ENCODE measurements around the gene PAX9.

GRCh38 chr14:36718216-36718615, 56.6 kb downstream of the PAX9 start:
- TF ChIP-seq CTCF (IDR thresholded peaks at IDR 0.05; ENCODE audit: poor library complexity, severe bottlenecking) (no peak), RAD21 (conservative IDR thresholded peaks at IDR 0.05) (no peak), EZH2 (IDR thresholded peaks at IDR 0.05; ENCODE audit: borderline replicate concordance, insufficient read depth, low read length, poor library complexity, severe bottlenecking) (no peak), POLR2AphosphoS5 (IDR thresholded peaks at IDR 0.05) (no peak)

Measured in neural cell (in vitro differentiated cells).